ENCODE data around the gene DEDD. TPM values are rescaled to one million over a fixed set of nuclear protein-coding genes. Genes with fewer than 3 reads are reported as not detected.

DEDD gene
- total RNA-seq, 4 donors from 2014 or later = 24.4 to 47.0 (median 36.6) TPM

DNA sequence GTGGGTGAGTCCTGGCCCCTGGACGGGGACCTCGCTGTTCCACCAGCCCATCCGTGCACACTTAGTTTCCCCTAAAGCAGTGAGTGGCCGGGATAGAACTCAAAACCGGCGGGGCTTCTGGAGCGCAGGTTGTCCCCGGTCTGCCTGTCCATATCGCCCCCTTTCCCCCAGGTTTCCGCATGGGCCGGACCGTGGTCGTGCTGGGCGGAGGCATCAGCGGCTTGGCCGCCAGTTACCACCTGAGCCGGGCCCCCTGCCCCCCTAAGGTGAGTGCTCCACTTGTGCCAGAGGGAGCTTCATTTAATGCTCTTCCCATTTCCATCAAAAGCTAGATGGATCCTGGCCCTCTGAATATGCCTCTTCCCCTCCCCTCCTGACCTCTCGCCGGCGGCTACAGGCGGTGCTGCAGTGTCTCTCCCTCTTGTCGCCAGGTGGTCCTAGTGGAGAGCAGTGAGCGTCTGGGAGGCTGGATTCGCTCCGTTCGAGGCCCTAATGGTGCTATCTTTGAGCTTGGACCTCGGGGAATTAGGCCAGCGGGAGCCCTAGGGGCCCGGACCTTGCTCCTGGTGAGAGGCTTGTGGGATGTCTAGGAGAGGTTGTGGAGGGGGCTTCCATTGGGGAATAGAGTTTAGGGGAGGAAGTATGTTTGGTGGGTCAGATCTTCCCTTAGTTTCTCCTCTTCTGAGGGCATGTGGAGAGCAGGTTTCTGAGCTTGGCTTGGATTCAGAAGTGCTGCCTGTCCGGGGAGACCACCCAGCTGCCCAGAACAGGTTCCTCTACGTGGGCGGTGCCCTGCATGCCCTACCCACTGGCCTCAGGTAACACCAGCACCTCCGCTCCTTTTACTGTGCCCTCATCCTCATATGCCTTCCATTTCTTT, 34.4 kb upstream of the DEDD start:
- Histone ChIP-seq H3K4me1 (peaks cover 33% of the 10 kb centered on the region), H3K36me3 (peaks cover 58% of the 10 kb centered on the region), H3K27me3 (no peaks in the 10 kb centered on the region), H3K9me3 (no peaks in the 10 kb centered on the region), H3K4me3 (peak overlapping the region; percentile 81), H3K27ac (peak overlapping the region; percentile 87)
- TF ChIP-seq POLR2AphosphoS5 (IDR thresholded peaks at IDR 0.05) = no peak
- no peak for TF ChIP-seq POLR2A (IDR thresholded peaks at IDR 0.05)
- TF ChIP-seq EP300 (IDR thresholded peaks at IDR 0.05) = no peak
- DNase-seq (ENCODE audit: low spot score in 2 of 2) = peak in 1 of 2 donors; percentile 78
- WGBS = 6% methylated on average over 33 of the region's 33 CpGs

DNA sequence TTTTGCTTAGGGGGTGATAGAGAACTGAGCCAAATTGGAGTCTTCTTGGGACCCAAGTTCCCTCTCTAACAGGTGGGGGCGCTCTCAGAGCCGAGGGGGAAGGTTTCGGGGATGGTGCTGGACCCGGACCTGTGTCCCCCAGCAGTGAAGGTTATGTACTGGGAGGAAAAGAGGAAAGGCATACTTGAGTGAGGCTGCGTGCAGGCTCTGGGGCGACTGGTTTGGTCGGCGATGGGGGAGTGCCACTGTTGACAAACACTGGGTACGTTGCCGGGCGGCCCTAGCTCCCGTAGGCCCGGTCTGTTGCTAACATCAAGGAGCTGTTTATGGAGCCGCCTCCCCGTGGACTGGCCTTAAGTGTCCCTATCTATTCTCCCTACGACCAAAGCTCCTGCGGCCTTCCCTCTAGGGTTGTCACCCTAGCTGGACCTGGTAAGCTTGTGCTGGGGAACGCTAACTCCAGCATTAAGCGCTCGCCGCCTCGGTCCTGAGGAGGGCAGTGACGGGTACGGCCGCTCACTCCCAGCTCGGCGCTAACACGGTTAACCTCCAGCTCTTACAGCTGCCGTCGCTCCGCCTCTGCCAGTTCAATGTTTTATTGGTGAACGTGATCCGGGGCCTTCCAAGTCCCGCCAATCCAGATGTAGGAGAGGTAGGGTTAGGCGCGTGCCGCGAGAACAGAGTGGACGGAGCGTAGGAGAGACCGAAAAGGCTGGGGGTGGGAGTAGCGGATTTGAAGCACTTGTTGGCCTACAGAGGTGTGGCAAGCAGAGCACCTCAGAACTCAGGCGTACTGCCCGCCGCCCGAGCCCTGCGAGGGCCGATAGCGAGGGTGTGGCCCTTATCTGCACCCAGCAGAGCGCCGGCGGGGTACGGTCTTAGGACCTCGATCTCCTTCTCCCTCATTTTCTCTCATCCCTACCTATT, 33.5 kb upstream of the DEDD start, which contains the start of gene PPOX:
Gene PPOX (plus strand): TSS at position 685 of the 927 bp plus-strand sequence. CDS start 422 bp downstream, outside the sequence.
- Histone ChIP-seq H3K4me3 (peak within 1 kb of the TSS; percentile 81), H3K36me3 (peaks cover 58% of the 10 kb centered on the region), H3K27me3 (no peaks in the 10 kb centered on the region), H3K9me3 (no peaks in the 10 kb centered on the region), H3K27ac (peak within 1 kb of the TSS; percentile 87), H3K4me1 (peaks cover 35% of the 10 kb centered on the region)
- TF ChIP-seq POLR2AphosphoS5 (IDR thresholded peaks at IDR 0.05) = peak; percentile 39 to 84 (median 76)
- TF ChIP-seq EP300 (IDR thresholded peaks at IDR 0.05) = no peak
- TF ChIP-seq POLR2A (IDR thresholded peaks at IDR 0.05) = peak in 1 of 2 donors; percentile 71
- TF ChIP-seq, protein P1, sequence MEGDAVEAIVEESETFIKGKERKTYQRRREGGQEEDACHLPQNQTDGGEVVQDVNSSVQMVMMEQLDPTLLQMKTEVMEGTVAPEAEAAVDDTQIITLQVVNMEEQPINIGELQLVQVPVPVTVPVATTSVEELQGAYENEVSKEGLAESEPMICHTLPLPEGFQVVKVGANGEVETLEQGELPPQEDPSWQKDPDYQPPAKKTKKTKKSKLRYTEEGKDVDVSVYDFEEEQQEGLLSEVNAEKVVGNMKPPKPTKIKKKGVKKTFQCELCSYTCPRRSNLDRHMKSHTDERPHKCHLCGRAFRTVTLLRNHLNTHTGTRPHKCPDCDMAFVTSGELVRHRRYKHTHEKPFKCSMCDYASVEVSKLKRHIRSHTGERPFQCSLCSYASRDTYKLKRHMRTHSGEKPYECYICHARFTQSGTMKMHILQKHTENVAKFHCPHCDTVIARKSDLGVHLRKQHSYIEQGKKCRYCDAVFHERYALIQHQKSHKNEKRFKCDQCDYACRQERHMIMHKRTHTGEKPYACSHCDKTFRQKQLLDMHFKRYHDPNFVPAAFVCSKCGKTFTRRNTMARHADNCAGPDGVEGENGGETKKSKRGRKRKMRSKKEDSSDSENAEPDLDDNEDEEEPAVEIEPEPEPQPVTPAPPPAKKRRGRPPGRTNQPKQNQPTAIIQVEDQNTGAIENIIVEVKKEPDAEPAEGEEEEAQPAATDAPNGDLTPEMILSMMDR (IDR thresholded peaks at IDR 0.05) = peak in 1 of 2 donors; percentile 4
- WGBS = under 1% methylated on average over 41 of the region's 54 CpGs
- peak; percentile 98 to 99 for DNase-seq (ENCODE audit: low spot score in 2 of 2)

DNA sequence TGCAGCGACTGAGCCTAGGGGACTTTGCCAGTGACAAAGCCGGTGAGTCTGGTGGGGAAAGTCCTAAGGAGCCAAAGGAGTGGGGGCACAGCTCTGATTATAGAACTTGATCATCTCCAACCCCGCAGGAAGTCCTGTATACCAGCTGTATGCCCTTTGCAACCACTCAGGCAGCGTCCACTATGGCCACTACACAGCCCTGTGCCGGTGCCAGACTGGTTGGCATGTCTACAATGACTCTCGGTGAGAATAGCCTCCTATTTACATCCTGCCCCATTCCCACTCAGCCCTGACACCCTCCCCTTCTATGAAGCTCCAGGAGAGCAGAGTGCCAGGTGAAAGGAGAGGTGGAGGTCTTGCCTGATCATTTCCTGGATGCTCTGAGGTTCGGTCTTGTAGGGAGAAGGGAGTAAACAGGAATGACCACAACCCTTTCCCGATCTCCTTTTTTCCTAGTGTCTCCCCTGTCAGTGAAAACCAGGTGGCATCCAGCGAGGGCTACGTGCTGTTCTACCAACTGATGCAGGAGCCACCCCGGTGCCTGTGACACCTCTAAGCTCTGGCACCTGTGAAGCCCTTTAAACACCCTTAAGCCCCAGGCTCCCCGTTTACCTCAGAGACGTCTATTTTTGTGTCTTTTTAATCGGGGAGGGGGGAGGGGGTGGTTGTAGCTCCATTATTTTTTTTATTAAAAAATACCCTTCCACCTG, 32.6 kb upstream of the DEDD start:
- peaks cover 53% of the 10 kb centered on the region for H3K36me3 ChIP-seq
- TF ChIP-seq EP300 (IDR thresholded peaks at IDR 0.05) (no peak), POLR2AphosphoS5 (IDR thresholded peaks at IDR 0.05) (no peak), POLR2A (IDR thresholded peaks at IDR 0.05) (no peak)
- H3K27ac ChIP-seq = peak overlapping the region; percentile 87
- H3K4me3 ChIP-seq = peak overlapping the region; percentile 81
- DNase-seq (ENCODE audit: low spot score in 2 of 2) = peak in 1 of 2 donors; percentile 69
- H3K4me1 ChIP-seq = peaks cover 45% of the 10 kb centered on the region
- 57% methylated on average over 13 of the region's 14 CpGs for WGBS
- H3K27me3 ChIP-seq = no peaks in the 10 kb centered on the region
- no peaks in the 10 kb centered on the region for H3K9me3 ChIP-seq

DNA sequence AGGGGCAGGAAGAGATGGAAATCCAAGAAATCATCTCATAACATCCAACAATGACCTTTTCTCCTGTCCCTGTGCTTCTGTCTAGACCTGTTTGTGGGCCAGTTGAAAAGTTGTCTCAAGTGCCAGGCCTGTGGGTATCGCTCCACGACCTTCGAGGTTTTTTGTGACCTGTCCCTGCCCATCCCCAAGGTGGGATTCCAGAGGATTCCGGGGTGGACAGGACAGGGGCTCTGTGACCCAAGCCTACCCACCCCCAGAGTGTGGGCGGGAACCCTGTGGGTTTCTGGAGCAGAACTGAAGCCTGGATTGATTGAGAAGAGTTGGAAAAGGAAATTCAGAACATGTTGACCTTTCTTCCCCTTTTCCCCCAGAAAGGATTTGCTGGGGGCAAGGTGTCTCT, 31.3 kb upstream of the DEDD start:
- no peak overlapping the region for H3K4me3 ChIP-seq
- H3K9me3 ChIP-seq = no peaks in the 10 kb centered on the region
- no peak overlapping the region for H3K27ac ChIP-seq
- peaks cover 51% of the 10 kb centered on the region for H3K4me1 ChIP-seq
- peaks cover 42% of the 10 kb centered on the region for H3K36me3 ChIP-seq
- TF ChIP-seq EP300 (IDR thresholded peaks at IDR 0.05) (no peak), POLR2AphosphoS5 (IDR thresholded peaks at IDR 0.05) (no peak), POLR2A (IDR thresholded peaks at IDR 0.05) (no peak)
- TF ChIP-seq, protein P1 (IDR thresholded peaks at IDR 0.05) = no peak
- H3K27me3 ChIP-seq = no peaks in the 10 kb centered on the region
- 87% methylated on average over 5 of the region's 5 CpGs for WGBS
- DNase-seq (ENCODE audit: low spot score in 2 of 2) = peak; percentile 55 to 77

DNA sequence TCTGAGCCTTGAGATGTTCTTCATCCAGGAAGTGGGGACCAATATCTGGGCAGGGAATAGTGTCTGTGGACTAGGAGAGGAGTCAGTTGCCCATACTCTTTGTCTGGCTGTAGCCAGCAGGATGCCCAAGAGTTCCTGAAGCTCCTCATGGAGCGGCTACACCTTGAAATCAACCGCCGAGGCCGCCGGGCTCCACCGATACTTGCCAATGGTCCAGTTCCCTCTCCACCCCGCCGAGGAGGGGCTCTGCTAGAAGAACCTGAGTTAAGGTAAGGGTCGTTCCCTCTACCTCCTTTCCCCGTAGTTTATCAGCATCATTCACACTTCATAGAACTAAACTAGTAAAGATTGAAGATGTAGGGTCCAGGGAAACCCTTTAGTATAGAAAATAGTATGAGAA, 30.3 kb upstream of the DEDD start:
- no peaks in the 10 kb centered on the region for H3K27me3 ChIP-seq
- WGBS = 84% methylated on average over 10 of the region's 10 CpGs
- peaks cover 41% of the 10 kb centered on the region for H3K36me3 ChIP-seq
- peak in 1 of 2 donors; percentile 73 for DNase-seq (ENCODE audit: low spot score in 2 of 2)
- no peaks in the 10 kb centered on the region for H3K9me3 ChIP-seq
- no peak overlapping the region for H3K27ac ChIP-seq
- TF ChIP-seq EP300 (IDR thresholded peaks at IDR 0.05) = no peak
- TF ChIP-seq, protein P1 (IDR thresholded peaks at IDR 0.05) = no peak
- no peak for TF ChIP-seq POLR2AphosphoS5 (IDR thresholded peaks at IDR 0.05)
- no peak for TF ChIP-seq POLR2A (IDR thresholded peaks at IDR 0.05)
- H3K4me3 ChIP-seq = no peak overlapping the region
- H3K4me1 ChIP-seq = peaks cover 53% of the 10 kb centered on the region

All from suprapubic skin (tissue), 4 donors.